HCEC 1CT (cell line): ENCODE measurements around the gene NOG.
A peak's percentile ranks its signal among the peaks of the same experiment; 100 is the strongest.

Source experiments
- DNase-seq: peaks from one replicate; pipeline ENCODE4 v3.0.0-alpha.2; 2017

NOG gene

DNA sequence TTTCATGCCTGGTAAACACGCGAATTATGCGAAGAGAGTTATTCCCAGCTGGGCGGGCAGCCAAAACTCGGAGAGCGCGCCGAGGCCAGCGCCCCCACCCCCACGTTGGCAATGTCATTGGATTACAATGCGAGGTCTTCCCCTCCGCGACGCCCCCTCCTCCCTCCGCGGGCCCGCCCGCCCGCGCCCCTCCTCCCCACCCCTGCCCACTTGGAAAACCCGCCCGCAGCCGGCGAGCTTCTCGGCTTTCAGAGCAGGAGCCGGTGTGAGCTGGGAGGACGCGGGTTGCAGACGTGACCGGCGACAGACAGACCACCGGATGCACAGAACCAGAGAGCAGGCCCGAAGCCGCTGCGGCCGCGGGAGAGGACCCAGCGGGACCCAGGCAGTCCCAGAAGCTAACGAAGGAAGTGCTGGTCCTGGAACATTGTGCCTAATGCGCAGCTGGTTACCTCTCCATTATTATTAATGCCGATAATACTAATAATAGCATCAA lies 4.0 kb downstream of the NOG start:
- DNase-seq, result no peak

DNA sequence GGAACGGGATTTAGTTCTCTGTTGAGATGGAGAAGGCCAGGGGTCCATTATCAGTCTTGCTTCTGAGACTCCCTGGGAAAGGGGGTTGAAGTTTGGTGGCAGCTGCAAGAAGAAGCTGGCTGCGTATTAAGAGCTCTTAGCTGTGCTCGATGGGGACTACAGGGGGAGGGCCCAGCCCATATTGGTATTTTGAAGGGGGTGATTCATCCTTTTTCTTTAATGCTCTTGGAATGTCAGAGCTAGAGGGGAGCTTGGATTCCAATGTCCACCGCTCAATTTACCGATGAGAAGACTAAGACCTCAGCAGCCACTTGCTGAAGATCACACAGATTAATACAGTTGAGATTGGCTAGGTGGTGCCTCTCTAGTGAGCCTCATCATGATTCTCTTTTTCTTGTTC lies 5.0 kb downstream of the NOG start:
- peak; percentile 81 for DNase-seq

DNA sequence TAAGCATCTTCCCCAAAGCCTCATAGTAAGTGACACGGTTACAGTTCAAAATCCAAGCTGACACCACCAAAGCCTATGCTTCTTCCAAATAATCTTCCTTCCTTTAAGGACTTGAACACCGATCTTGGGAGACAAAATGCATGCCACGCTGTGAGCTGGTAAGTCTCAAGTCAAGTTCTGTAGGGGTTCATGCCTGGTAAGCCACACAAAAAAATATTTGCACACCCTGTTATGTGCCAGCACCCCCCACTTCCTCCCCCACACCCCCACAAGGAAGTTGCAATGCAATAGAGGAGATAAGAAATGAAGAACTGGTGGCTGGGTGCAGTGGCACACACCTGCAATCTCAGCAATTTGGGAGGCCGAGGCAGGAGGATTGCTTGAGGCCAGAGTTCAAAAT lies 5.6 kb downstream of the NOG start:
- DNase-seq, result no peak

- no peak for DNase-seq
These were observed 6.1 kb downstream of the NOG start for GRCh38 chr17:56599566-56599965.

GRCh38 chr17:56600256-56600655 lies 6.8 kb downstream of the NOG start:
- no peak for DNase-seq

DNA sequence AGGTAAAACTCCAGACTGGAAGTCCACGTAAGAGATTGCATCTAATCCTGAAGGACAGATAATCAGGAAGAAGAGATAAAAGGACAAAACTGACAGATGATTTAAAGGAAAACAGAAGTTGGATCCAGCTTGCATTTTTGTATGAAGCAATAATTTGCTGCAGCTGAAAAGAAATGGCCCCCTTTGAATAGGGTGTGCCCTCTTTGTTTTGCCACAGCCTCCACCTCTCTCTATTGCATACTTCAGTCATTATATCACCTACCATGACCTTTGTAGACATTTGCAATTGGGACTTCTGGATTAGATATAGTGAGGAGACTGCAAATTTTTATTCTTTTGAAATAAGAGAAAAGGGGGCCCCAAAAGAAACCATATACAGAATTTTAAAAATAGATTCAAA lies 8.1 kb downstream of the NOG start:
- DNase-seq, result no peak

DNA sequence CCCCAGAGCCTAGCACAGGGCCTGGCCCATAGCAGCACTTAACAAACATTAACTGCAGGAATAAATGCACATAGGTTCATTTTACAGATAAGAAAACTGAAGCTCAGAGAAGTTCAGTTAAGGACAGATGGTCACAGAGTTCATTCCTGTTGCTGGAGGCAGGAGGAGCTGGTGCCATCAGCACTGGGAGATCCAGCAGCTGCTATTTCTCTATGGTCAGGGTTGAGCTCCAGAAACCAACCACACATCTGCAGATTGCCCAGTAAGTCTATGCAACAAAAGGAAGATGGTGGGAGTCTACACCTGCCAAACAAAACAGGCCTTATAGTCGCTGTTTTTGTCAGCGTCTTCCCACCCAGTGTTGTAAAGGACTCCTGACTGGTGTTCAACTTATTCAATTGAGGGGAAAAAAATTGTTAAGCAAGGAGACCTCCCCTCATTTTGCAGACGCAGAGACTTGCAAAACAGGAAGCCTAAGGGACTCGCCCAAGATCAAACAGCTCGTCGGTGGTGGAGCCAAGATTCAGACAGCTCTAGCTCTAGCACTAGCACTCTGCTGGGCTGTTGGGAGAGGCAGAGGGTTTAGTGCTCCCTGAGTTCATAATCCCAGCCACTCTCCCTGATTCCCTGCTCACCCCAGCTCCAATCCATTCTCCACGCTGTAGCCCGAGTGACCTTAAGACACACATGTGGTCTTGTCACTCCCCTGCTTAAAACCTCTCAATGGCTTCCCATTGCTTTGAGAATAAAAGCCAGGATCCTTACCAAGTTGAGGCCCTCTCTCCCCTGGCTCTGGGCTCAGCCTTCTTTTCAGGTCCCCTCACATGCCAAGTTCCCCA lies 9.0 kb downstream of the NOG start:
- no peak for DNase-seq

- no peak for DNase-seq
These were observed 10.2 kb downstream of the NOG start for GRCh38 chr17:56603486-56604238.

GRCh38 chr17:56604691-56605290 lies 11.3 kb downstream of the NOG start:
- DNase-seq, result no peak

- DNase-seq, result no peak
These were observed 15.4 kb downstream of the NOG start for GRCh38 chr17:56608944-56609343.

GRCh38 chr17:56610321-56610720 lies 16.8 kb downstream of the NOG start:
- DNase-seq, result no peak

GRCh38 chr17:56613131-56613530 lies 19.6 kb downstream of the NOG start:
- no peak for DNase-seq

DNA sequence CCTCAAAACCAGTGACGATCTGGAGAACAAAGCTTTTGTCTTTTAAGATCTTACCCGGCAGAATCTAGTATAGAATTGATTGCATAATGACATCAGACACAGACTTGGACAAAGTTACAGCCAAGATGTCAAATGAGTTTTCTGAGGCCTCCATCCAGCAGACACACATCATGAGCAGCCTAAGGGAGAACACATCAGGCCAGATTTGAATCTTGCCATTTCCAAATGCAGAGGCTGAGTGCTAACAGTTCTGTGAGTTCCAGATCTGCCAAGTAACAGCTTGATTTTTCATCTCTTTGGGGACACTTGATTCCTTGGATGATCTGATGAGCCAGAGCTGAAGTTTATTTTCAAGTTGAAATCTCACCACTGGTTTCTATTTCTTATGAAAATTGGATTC lies 21.0 kb downstream of the NOG start:
- no peak for DNase-seq

DNA sequence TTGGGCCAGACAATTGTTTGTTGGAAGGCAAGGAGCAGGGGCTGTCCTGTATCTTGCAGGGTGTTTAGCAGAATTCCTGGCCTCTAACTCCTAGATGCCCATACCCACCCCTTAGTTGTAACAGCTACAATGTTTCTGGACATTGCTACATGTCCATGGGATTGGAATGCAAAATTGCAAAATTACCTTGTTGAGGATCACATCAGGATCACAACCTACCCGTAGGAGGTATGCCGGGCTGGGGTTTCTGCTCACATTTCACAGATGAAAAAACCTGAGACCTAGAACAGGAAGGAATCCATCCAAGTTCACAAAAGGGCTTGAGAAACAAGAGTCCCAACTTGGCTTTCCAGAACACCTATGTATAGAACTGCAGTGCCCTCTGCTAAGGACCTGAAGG lies 22.7 kb downstream of the NOG start:
- DNase-seq, result no peak

DNA sequence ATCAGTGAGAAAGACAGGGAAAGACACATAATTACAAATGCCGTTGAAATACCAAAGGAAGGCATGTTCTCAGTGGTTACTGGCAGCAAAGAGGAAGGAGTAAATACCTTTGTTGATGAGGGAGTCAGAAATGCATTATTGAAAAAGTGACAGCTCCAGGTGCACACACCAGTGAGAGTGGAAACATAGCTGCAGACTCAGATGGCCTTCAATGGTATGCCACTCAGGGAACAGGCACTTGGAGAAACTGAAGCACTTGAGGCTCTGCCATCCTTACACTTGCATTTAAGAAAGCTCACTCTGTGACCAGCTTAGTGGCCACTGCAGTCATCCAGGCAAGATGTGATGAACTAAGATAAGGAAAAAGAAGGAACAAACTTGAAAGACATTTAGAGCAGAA lies 29.9 kb downstream of the NOG start:
- DNase-seq, result no peak

DNA sequence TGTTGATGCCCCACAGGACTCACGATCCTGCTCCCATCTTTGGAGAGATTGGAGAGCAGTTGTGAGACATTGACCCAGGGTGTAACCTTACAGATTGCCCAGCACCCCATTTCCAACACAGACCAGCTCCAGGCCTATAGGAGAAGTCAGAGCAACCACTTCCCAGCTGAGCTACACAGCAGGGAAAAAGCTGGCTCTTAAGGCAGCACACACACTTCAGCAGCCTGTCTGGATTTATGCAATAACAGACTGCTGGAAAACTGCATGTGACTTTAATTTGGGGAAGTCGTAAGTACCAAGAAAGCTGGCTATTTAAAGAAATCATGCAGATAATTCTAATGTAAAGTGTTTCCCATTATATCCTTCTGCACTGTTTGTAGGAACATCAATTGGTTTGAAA lies 30.8 kb downstream of the NOG start:
- DNase-seq, result peak; percentile 13

DNA sequence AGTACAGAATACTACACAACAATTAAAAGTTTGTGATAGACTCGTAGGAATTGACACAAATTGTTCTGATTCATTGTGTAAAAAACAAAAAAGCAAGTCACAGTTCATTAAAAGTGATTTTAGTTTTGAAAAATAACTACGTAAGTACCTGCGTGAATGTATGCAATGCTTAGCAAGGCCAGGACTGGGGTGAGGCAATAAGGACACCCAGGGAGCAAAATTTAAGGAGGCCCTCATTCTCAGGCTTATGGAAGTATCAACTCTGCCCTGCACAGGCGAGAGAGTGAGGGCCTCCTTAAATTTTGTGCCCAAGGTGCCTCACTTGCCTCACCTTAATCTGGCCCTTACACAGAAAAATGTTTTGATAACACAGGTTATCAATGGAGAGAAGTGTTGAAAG lies 31.4 kb downstream of the NOG start:
- no peak for DNase-seq

DNA sequence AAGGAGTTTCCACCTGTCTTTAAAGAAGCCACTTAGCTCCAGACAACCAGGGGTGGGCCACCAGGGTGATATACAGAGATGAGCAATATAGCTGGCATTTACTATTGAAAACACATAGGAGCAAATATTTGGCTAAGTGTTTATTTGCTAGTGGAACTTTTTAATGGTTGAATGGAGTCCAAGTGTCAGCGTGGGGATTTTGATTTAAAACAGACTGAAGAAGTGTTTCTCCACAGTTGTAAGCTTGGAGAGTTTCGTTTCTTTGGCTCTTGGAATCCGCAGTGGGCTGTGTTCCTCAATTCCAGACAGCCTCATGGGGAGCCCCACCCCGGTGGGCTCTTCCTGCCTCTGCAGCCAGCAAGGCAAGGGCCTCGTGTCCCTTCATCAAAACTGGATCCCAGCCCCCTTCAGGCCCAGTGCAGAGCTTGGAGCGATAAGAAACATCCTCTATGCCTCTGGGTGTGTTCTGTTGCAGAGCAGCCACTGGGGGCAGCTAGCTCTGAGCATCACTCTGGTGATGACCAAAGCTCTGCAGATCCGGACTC lies 36.1 kb downstream of the NOG start:
- DNase-seq, result peak; percentile 46

DNA sequence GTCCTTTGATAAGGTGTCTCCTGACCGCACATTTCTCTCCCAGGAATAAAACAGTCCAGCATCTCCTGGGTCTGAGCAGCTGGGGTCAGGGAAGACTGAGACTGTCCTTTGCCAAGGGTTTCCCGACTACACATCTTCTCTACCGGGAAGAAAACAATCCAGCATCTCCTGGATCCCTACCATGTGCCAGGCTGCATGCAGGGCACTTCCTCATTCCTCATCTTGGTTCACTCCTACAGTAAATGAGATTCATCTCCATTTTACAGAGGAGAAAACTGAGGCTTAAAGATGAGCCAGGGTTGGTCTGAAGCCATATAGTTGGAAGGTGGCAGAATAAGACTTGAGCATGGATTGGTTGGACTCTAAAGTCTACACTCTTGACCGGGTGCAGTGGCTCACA lies 36.7 kb downstream of the NOG start:
- no peak for DNase-seq

DNA sequence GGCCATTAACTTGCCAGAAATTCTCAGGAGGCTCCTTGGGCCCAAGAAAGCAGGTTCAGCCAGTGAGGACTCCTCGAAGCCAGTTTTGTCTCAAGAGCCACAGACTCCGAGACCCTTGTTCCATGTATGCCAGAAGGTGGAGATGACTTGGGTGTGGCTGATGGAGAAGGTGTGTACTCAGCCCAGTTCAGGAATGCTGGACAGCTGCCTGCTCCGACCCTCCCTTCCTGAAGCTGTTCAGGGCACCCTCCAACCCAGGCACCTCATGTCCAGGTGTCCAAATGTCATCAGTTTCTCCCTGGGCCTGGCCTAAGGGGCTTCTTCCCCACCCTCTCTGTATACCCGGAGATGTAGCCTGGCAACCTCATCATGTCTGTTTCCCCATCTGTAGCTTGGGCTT lies 40.2 kb downstream of the NOG start:
- no peak for DNase-seq

DNA sequence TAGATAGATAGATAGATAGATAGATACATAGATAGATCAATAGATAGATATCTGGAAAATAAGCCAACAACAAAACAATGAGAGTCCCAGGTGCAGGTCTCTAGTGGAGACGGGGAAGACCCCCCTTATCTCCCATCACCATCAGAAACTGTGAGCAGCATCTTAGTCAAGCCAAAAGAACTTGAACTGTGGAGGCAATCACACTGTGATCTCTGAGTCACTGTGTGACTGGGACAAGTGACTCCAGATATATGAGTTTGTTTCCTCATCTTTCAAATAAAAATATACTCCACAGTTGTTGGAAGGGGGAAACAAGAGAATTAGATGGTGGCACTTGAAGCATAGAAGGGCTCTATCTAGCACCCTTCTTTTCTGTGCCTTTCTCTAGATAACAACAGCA lies 42.1 kb downstream of the NOG start:
- no peak for DNase-seq

- DNase-seq, result no peak
These were observed 42.8 kb downstream of the NOG start for GRCh38 chr17:56636265-56636664.

GRCh38 chr17:56637254-56637653 lies 43.8 kb downstream of the NOG start:
- no peak for DNase-seq

- no peak for DNase-seq
These were observed 45.1 kb downstream of the NOG start for GRCh38 chr17:56638591-56639051.
